SK-N-SH treated with all-trans-retinoic acid at 6 μM for 48 hours (cell line): ENCODE measurements around the gene RASSF5.

Source experiments
- ATAC-seq: fragments of 200-7000 bp; cut with Tn5 transposase; 3 replicates; pipeline ENCODE4 v1.9.1; 2020; ENCODE audit warnings: mild to moderate bottlenecking, moderate library complexity
- ARNTL ChIP-seq: fragments of 450-650 bp; formaldehyde crosslinking; IDR thresholded peaks from 2 replicates; pipeline ENCODE4 v1.5.0; 2020; ENCODE audit warnings: low read depth, mild to moderate bottlenecking, moderate library complexity, borderline replicate concordance
- BACH2 ChIP-seq: fragments of 250-450 bp; sonication (Bioruptor Pico); IDR thresholded peaks from 2 replicates; pipeline ENCODE4 v1.9.0; 2021; ENCODE audit warnings: mild to moderate bottlenecking, borderline replicate concordance
- CSDC2 ChIP-seq: fragments of 250-450 bp; sonication (Bioruptor Pico); IDR thresholded peaks from 2 replicates; pipeline ENCODE4 v1.5.0; 2020; ENCODE audit warnings: mild to moderate bottlenecking, moderate library complexity
- ESRRG ChIP-seq: fragments of 250-450 bp; sonication (Bioruptor Pico); IDR thresholded peaks from 2 replicates; pipeline ENCODE4 v1.6.1; 2021; ENCODE audit warnings: mild to moderate bottlenecking
- GLIS3 ChIP-seq: fragments of 250-450 bp; sonication (Bioruptor Pico); IDR thresholded peaks from 2 replicates; pipeline ENCODE4 v1.5.0; 2020; ENCODE audit warnings: mild to moderate bottlenecking, moderate library complexity
- ISL1 ChIP-seq: fragments of 250-450 bp; sonication (Bioruptor Pico); IDR thresholded peaks from 2 replicates; pipeline ENCODE4 v2.1.2; 2022; ENCODE audit warnings: mild to moderate bottlenecking, moderate library complexity
- OSR1 ChIP-seq: fragments of 250-450 bp; sonication (Bioruptor Pico); IDR thresholded peaks from 2 replicates; pipeline ENCODE4 v1.8.0; 2022; ENCODE audit warnings: moderate library complexity, mild to moderate bottlenecking, inconsistent platforms
- RARB ChIP-seq: fragments of 250-450 bp; sonication (Bioruptor Pico); IDR thresholded peaks from 2 replicates; pipeline ENCODE4 v1.8.0; 2021; ENCODE audit warnings: mild to moderate bottlenecking, moderate library complexity
- SNAI2 ChIP-seq: fragments of 250-450 bp; sonication (Bioruptor Pico); IDR thresholded peaks from 2 replicates; pipeline ENCODE4 v1.5.0; 2020; ENCODE audit warnings: mild to moderate bottlenecking, moderate library complexity
- TCF4 ChIP-seq: fragments of 250-450 bp; sonication (Bioruptor Pico); IDR thresholded peaks from 2 replicates; pipeline ENCODE4 v1.8.0; 2021; ENCODE audit warnings: mild to moderate bottlenecking, moderate library complexity, borderline replicate concordance
- TOX ChIP-seq: fragments of 250-450 bp; sonication (Bioruptor Pico); IDR thresholded peaks from 2 replicates; pipeline ENCODE4 v1.8.0; 2021; ENCODE audit warnings: mild to moderate bottlenecking, moderate library complexity, borderline replicate concordance
- ZC3H10 ChIP-seq: fragments of 250-450 bp; sonication (Bioruptor Pico); IDR thresholded peaks from 2 replicates; pipeline ENCODE4 v1.5.1; 2021; ENCODE audit warnings: mild to moderate bottlenecking, moderate library complexity
- ZFP3 ChIP-seq: fragments of 250-450 bp; sonication (Bioruptor Pico); IDR thresholded peaks from 2 replicates; pipeline ENCODE4 v1.5.0; 2020; ENCODE audit warnings: mild to moderate bottlenecking, moderate library complexity
- ZFP30 ChIP-seq: fragments of 450-650 bp; formaldehyde crosslinking; IDR thresholded peaks from 2 replicates; pipeline ENCODE4 v1.5.0; 2022; ENCODE audit warnings: mild to moderate bottlenecking, moderate library complexity
- ZNF565 ChIP-seq: fragments of 450-650 bp; formaldehyde crosslinking; conservative IDR thresholded peaks from 2 replicates; pipeline ENCODE4 v1.5.0; 2020; ENCODE audit warnings: low read depth, mild to moderate bottlenecking, moderate library complexity
- ZNF70 ChIP-seq: fragments of 450-650 bp; formaldehyde crosslinking; IDR thresholded peaks from 2 replicates; pipeline ENCODE4 v1.5.0; 2020; ENCODE audit warnings: mild to moderate bottlenecking, moderate library complexity
- ZNF8 ChIP-seq: fragments of 450-650 bp; formaldehyde crosslinking; IDR thresholded peaks from 2 replicates; pipeline ENCODE4 v1.5.0; 2020; ENCODE audit warnings: mild to moderate bottlenecking, moderate library complexity
- TF ChIP-seq, protein P1 (sequence below): fragments of 250-450 bp; sonication (Bioruptor Pico); IDR thresholded peaks from 2 replicates; pipeline ENCODE4 v1.8.0; 2020; ENCODE audit warnings: mild to moderate bottlenecking, moderate library complexity, borderline replicate concordance
- TF ChIP-seq, protein P2 (sequence below): fragments of 250-450 bp; sonication (Bioruptor Pico); IDR thresholded peaks from 2 replicates; pipeline ENCODE4 v1.5.1; 2020; ENCODE audit warnings: low read depth, mild to moderate bottlenecking, moderate library complexity
- TF ChIP-seq, protein P3 (sequence below): fragments of 250-450 bp; sonication (Bioruptor Pico); IDR thresholded peaks from 2 replicates; pipeline ENCODE4 v1.5.1; 2021; ENCODE audit warnings: mild to moderate bottlenecking, moderate library complexity

RASSF5 gene

DNA sequence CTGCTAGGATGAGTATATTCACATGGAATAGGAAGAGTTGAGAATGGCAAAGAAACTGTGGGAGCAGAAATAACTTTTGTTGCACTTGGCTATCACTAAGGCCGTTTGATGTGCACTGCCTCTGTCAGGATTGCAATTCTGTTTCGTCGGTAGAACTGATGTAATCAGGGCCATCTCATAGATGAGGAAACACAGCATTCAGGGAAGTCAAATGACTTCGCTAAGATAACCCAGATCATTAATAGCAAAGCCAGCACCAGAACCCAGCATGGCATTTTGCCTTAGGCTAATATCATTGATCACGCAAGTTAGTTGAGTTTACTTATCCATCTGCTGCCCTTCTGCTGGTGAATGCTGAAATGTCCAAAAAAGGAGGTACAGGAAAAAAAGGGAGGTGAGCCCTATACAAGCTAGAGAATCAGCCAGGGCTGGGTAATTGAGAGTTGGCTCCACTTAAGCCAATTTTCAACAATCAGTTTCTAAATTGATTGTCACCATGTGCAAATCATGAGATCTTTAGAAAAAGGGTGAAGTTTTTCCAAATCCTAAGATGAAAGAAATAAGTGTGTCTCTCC lies 7.6 kb downstream of the RASSF5 start:
- TF ChIP-seq, protein P1, sequence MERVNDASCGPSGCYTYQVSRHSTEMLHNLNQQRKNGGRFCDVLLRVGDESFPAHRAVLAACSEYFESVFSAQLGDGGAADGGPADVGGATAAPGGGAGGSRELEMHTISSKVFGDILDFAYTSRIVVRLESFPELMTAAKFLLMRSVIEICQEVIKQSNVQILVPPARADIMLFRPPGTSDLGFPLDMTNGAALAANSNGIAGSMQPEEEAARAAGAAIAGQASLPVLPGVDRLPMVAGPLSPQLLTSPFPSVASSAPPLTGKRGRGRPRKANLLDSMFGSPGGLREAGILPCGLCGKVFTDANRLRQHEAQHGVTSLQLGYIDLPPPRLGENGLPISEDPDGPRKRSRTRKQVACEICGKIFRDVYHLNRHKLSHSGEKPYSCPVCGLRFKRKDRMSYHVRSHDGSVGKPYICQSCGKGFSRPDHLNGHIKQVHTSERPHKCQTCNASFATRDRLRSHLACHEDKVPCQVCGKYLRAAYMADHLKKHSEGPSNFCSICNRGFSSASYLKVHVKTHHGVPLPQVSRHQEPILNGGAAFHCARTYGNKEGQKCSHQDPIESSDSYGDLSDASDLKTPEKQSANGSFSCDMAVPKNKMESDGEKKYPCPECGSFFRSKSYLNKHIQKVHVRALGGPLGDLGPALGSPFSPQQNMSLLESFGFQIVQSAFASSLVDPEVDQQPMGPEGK (CRISPR knock-in tag): no peak
- TF ChIP-seq ZNF565 (no peak), ZNF8 (CRISPR knock-in tag) (no peak)
- no peak for ATAC-seq

DNA sequence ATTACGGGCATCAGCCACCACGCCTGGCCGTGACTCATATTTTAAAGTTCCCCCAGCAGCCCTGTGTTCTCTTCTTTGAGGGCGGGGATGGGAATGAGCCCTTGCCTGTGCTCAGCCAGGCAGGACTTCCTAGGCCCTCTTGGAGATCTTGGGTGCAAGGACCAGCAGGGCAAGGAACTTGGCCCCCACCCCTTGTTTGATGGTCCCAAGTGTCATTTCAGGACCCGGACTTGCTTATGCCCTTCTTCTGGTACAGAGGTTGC lies 9.3 kb downstream of the RASSF5 start:
- no peak for ATAC-seq
- TF ChIP-seq ISL1 (CRISPR knock-in tag): no peak
- no peak for TF ChIP-seq BACH2 (CRISPR knock-in tag)
- no peak for TF ChIP-seq TOX (CRISPR knock-in tag)
- no peak for TF ChIP-seq ZC3H10 (CRISPR knock-in tag)
- TF ChIP-seq ARNTL (CRISPR knock-in tag): no peak
- no peak for TF ChIP-seq RARB (CRISPR knock-in tag)
- TF ChIP-seq ZNF565: no peak
- TF ChIP-seq ZFP3 (CRISPR knock-in tag): no peak
- TF ChIP-seq OSR1 (CRISPR knock-in tag): no peak
- no peak for TF ChIP-seq TCF4 (CRISPR knock-in tag)
- TF ChIP-seq CSDC2 (CRISPR knock-in tag): no peak
- no peak for TF ChIP-seq ESRRG
- TF ChIP-seq, protein P2, sequence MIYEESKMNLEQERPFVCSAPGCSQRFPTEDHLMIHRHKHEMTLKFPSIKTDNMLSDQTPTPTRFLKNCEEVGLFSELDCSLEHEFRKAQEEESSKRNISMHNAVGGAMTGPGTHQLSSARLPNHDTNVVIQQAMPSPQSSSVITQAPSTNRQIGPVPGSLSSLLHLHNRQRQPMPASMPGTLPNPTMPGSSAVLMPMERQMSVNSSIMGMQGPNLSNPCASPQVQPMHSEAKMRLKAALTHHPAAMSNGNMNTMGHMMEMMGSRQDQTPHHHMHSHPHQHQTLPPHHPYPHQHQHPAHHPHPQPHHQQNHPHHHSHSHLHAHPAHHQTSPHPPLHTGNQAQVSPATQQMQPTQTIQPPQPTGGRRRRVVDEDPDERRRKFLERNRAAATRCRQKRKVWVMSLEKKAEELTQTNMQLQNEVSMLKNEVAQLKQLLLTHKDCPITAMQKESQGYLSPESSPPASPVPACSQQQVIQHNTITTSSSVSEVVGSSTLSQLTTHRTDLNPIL (CRISPR knock-in tag): no peak
- no peak for TF ChIP-seq SNAI2 (CRISPR knock-in tag)
- TF ChIP-seq ZFP30 (CRISPR knock-in tag): no peak

DNA sequence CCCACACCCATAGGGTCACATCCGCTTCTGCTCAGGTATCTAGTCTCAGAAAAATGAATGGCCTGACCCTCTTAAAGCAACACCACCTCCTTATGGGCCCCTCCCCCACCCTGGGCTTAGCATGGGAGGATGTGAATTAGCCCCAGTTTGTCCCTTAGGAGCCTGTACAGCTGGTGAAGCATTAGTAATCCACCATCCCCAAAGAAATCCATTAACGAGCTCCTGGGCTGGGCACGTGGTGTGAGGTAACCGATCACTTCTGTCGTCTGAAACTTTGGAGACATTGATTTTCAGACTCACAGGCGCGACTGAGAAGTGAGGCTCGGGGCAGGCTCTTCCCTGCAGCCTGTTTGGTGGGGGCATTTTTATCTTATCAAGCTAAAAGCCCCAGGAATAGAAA lies 10.5 kb downstream of the RASSF5 start:
- TF ChIP-seq TOX (CRISPR knock-in tag) (no peak), ISL1 (CRISPR knock-in tag) (no peak), ZC3H10 (CRISPR knock-in tag) (no peak), ZNF8 (CRISPR knock-in tag) (no peak), SNAI2 (CRISPR knock-in tag) (no peak), ZNF565 (no peak), TCF4 (CRISPR knock-in tag) (no peak), GLIS3 (CRISPR knock-in tag) (no peak), ZFP30 (CRISPR knock-in tag) (no peak), BACH2 (CRISPR knock-in tag) (no peak), OSR1 (CRISPR knock-in tag) (no peak)
- TF ChIP-seq, protein P1 (CRISPR knock-in tag): no peak
- TF ChIP-seq, protein P2 (CRISPR knock-in tag): no peak
- TF ChIP-seq, protein P3, sequence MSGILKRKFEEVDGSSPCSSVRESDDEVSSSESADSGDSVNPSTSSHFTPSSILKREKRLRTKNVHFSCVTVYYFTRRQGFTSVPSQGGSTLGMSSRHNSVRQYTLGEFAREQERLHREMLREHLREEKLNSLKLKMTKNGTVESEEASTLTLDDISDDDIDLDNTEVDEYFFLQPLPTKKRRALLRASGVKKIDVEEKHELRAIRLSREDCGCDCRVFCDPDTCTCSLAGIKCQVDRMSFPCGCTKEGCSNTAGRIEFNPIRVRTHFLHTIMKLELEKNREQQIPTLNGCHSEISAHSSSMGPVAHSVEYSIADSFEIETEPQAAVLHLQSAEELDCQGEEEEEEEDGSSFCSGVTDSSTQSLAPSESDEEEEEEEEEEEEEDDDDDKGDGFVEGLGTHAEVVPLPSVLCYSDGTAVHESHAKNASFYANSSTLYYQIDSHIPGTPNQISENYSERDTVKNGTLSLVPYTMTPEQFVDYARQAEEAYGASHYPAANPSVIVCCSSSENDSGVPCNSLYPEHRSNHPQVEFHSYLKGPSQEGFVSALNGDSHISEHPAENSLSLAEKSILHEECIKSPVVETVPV (CRISPR knock-in tag): no peak
- no peak for ATAC-seq

DNA sequence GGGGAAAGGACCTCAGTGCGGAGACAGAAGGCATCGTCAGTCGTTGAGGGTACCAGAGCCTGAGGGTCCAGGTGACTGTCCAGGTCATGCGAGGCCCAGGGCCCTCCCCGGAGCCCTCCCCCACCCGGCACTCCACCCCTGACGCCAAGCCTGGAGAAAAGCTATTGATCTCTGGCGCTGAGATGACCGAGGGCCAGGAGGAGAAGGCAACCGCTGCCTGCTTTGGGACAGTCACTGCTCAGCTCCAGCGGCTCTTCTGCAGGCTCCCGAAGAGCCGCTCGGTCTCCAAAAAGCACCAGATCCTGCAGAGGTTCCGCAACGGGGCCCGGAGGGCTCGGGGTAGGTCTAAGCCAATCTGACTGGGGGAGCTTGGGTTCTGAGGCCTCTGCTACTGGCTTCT lies 10.9 kb downstream of the RASSF5 start:
- no peak for TF ChIP-seq ARNTL (CRISPR knock-in tag)
- TF ChIP-seq ESRRG: no peak
- no peak for TF ChIP-seq ZFP3 (CRISPR knock-in tag)
- no peak for TF ChIP-seq ZNF565
- TF ChIP-seq, protein P2 (CRISPR knock-in tag): no peak
- TF ChIP-seq OSR1 (CRISPR knock-in tag): no peak
- no peak for TF ChIP-seq ZC3H10 (CRISPR knock-in tag)
- no peak for TF ChIP-seq ZFP30 (CRISPR knock-in tag)
- no peak for TF ChIP-seq CSDC2 (CRISPR knock-in tag)
- no peak for TF ChIP-seq ZNF70 (CRISPR knock-in tag)
- TF ChIP-seq GLIS3 (CRISPR knock-in tag): no peak
- no peak for TF ChIP-seq BACH2 (CRISPR knock-in tag)
- TF ChIP-seq, all 23 proteins: peak for 0
- no peak for ATAC-seq
